ENCODE results near the gene TTC9B.

DNA sequence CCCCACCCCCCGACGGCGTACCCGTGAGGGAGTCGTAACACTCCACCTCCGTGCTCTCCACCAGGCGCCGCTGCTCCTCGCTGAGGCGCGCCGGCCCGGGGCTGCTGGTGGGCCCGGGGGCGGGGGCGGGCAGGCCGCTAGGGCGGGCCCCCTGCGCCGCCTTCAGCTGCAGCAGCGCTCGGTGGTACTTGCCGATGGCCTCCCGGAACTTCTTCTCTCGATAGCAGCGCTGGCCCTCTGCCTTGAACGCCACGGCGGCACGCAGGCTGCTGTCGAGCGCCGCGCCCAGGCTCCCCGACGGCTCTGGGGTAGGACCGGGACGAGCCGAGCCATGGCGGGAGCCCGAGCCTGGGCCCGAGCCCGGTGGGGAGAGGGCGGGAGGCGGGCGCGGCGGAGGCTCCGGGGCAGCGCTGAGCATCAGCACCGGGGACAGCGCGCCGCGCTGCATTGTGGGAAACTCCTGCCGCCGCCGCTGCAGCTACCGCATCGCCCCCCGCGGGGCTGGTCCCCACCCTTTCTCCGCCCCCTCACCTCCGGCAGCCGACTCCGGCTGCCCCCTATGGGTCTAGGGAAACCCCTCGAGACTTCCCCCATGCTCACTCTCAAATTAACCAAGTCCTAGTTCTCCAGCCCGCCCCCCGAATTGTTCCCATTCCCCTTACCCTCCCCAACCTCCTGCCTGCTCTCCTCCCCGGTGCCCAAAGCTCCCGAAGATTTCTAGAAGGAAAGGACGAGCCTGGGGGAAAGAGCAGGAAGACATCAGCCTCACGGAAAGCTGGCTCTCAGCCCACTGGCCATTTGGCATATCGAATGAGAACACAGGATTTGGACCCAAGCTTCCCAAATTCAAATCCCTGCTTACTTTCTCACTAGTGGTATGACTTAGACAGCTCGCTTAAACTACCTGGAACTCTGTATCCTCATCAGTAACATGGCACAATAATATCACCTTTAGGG, at the start of gene TTC9B:
- TF ChIP-seq CTCF (IDR thresholded peaks at IDR 0.05) (no peak), POLR2AphosphoS5 (IDR thresholded peaks at IDR 0.05) (no peak), POLR2A (IDR thresholded peaks at IDR 0.05) (no peak), EP300 (IDR thresholded peaks at IDR 0.05) (no peak)
